KMS-11 (cell line): ENCODE measurements around the gene BRINP2.

Experiments
- H2AFZ ChIP-seq: fragments of 200-600 bp; sonication (generic); 2 replicates; pipeline ENCODE4 v1.6.1; 2016; ENCODE audit warnings: antibody characterized with exemption, mixed run types, low read depth
- H3K27ac ChIP-seq: fragments of 200-600 bp; sonication (generic); 2 replicates; pipeline ENCODE4 v1.6.1; 2016; ENCODE audit warnings: mild to moderate bottlenecking, mixed run types
- H3K27me3 ChIP-seq: fragments of 200-600 bp; sonication (generic); 2 replicates; pipeline ENCODE4 v1.6.1; 2017; ENCODE audit warnings: mild to moderate bottlenecking, low read depth, mixed run types, moderate library complexity; ENCODE audit not compliant: insufficient read depth
- H3K36me3 ChIP-seq: fragments of 200-600 bp; sonication (generic); 2 replicates; pipeline ENCODE4 v1.6.1; 2017; ENCODE audit warnings: mild to moderate bottlenecking, mixed run types; ENCODE audit not compliant: insufficient read depth
- H3K4me1 ChIP-seq: fragments of 200-600 bp; sonication (generic); 2 replicates; pipeline ENCODE4 v1.6.1; 2016; ENCODE audit warnings: mild to moderate bottlenecking, low read depth, mixed run types; ENCODE audit not compliant: poor library complexity, severe bottlenecking
- H3K4me2 ChIP-seq: fragments of 200-600 bp; sonication (generic); 2 replicates; pipeline ENCODE4 v1.7.0; 2016; ENCODE audit warnings: mild to moderate bottlenecking, mixed run types
- H3K4me3 ChIP-seq: fragments of 200-600 bp; sonication (generic); IDR thresholded peaks from 2 replicates; pipeline ENCODE4 v1.6.1; 2017; ENCODE audit warnings: low read depth, low read length, mixed read lengths; ENCODE audit not compliant: insufficient read depth
- H3K79me2 ChIP-seq: fragments of 200-600 bp; sonication (generic); 2 replicates; pipeline ENCODE4 v1.6.1; 2016; ENCODE audit warnings: low read depth, mixed run types; ENCODE audit not compliant: insufficient read depth
- H3K9ac ChIP-seq: fragments of 200-600 bp; sonication (generic); 2 replicates; pipeline ENCODE4 v1.6.1; 2016; ENCODE audit warnings: mild to moderate bottlenecking, mixed run types
- H4K20me1 ChIP-seq: fragments of 200-600 bp; sonication (generic); 2 replicates; pipeline ENCODE4 v1.6.1; 2016; ENCODE audit warnings: mild to moderate bottlenecking, mixed run types; ENCODE audit not compliant: insufficient read depth
- TF ChIP-seq, protein P1 (sequence below): fragments of 200-600 bp; sonication (generic); conservative IDR thresholded peaks from 2 replicates; pipeline ENCODE4 v1.6.1; 2017; ENCODE audit warnings: low read depth, mild to moderate bottlenecking, antibody characterized with exemption, low read length, moderate library complexity, mixed read lengths

The BRINP2 gene

DNA sequence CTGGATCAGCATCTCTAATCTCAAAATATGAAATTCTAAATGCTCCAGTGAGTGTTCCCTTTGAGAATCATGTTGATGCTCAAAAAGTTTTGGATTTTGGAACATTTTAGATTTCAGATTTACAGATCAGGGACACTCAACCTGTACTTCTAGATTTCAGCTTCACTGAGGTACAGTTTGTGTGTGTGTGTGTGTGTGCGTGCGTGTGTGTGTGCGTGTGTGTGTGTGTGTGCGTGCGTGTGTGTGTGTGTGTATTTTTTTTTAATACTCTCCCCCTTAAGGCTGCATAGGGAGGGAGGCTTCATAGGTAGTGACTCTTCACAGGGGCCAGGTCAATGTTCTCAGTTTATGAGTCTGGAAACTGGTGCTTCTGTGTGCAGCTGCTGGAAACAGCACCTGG is 77.5 kb downstream of the BRINP2 start:
- no peaks in the 10 kb centered on the region for H3K4me1 ChIP-seq
- no peaks in the 10 kb centered on the region for H3K79me2 ChIP-seq
- H3K27ac ChIP-seq = no peak overlapping the region
- no peak overlapping the region for H3K4me3 ChIP-seq
- TF ChIP-seq, protein P1, sequence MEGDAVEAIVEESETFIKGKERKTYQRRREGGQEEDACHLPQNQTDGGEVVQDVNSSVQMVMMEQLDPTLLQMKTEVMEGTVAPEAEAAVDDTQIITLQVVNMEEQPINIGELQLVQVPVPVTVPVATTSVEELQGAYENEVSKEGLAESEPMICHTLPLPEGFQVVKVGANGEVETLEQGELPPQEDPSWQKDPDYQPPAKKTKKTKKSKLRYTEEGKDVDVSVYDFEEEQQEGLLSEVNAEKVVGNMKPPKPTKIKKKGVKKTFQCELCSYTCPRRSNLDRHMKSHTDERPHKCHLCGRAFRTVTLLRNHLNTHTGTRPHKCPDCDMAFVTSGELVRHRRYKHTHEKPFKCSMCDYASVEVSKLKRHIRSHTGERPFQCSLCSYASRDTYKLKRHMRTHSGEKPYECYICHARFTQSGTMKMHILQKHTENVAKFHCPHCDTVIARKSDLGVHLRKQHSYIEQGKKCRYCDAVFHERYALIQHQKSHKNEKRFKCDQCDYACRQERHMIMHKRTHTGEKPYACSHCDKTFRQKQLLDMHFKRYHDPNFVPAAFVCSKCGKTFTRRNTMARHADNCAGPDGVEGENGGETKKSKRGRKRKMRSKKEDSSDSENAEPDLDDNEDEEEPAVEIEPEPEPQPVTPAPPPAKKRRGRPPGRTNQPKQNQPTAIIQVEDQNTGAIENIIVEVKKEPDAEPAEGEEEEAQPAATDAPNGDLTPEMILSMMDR = no peak
- no peaks in the 10 kb centered on the region for H3K27me3 ChIP-seq
- H3K9ac ChIP-seq = no peak overlapping the region
- no peak overlapping the region for H2AFZ ChIP-seq
- no peak overlapping the region for H3K4me2 ChIP-seq
- H3K36me3 ChIP-seq = no peaks in the 10 kb centered on the region
- no peaks in the 10 kb centered on the region for H4K20me1 ChIP-seq

DNA sequence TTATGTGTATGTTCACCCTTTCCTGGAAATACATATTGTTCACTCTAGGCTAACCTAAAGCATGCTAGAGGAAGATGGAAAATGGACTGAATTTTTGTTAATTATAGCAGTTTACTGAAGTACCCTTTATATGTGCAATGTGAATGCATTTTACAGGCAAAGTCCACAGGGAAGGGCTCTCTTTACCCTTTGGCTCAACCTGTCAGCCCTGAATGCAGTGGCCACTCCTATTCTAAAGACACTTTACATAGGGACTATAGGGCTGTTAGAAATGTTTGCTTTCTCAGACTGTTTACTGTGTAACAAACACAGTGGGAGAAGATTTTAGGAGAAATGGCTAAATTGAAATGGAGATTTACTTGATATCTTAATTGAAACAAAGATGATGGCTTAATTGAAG is 78.5 kb downstream of the BRINP2 start:
- Histone ChIP-seq H3K36me3 (no peaks in the 10 kb centered on the region), H3K4me2 (no peak overlapping the region), H3K79me2 (no peaks in the 10 kb centered on the region), H3K27me3 (no peaks in the 10 kb centered on the region), H3K4me1 (no peaks in the 10 kb centered on the region), H3K27ac (no peak overlapping the region), H3K9ac (no peak overlapping the region), H2AFZ (no peak overlapping the region), H4K20me1 (no peaks in the 10 kb centered on the region), H3K4me3 (no peak overlapping the region)
- TF ChIP-seq, protein P1 = no peak

DNA sequence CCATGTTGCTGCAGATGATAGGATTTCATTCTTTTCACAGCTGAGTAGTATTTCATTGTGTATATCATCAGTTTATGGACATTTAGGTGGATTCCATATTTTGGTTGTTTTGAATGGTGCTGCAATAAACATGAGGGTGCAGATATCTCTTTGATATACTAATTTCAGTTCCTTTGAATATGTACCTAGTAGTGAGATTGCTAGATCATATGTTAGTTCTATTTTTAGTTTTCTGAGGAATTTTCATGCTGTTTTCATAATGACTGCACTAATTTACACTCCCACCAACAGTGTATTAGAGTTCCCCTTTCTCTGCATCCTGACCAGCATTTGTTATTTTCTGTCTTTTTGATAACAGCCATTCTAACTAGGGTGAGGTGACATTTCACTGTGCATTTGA is 82.1 kb downstream of the BRINP2 start:
- no peak overlapping the region for H3K4me3 ChIP-seq
- H3K36me3 ChIP-seq = no peaks in the 10 kb centered on the region
- TF ChIP-seq, protein P1 = no peak
- H3K27ac ChIP-seq = no peak overlapping the region
- no peak overlapping the region for H3K4me2 ChIP-seq
- H3K4me1 ChIP-seq = no peaks in the 10 kb centered on the region
- H3K27me3 ChIP-seq = no peaks in the 10 kb centered on the region
- no peaks in the 10 kb centered on the region for H4K20me1 ChIP-seq
- H3K9ac ChIP-seq = no peak overlapping the region
- H3K79me2 ChIP-seq = no peaks in the 10 kb centered on the region
- no peak overlapping the region for H2AFZ ChIP-seq

DNA sequence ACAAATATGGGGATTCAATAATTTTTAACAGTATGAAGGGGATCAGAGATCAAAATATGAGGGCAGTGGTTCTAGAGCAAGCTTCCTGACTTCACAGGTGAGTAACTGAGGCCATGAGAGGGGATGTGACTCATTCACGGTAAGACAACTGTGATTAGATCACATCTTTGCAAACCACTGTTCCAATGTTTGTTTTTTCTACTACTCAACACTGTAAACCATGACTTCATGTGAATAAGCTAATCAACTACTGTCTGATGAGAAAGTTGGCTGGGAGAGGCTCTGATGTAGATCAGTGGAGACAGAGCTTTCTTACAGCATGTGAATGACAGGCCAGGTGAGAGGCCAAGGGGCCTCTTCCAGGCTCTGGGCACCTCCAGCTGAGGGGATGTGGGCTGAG is 84.7 kb downstream of the BRINP2 start:
- TF ChIP-seq, protein P1 = no peak
- no peaks in the 10 kb centered on the region for H4K20me1 ChIP-seq
- H3K27ac ChIP-seq = no peak overlapping the region
- H3K36me3 ChIP-seq = no peaks in the 10 kb centered on the region
- no peak overlapping the region for H3K4me2 ChIP-seq
- no peak overlapping the region for H3K4me3 ChIP-seq
- H2AFZ ChIP-seq = no peak overlapping the region
- H3K27me3 ChIP-seq = no peaks in the 10 kb centered on the region
- H3K9ac ChIP-seq = no peak overlapping the region
- H3K4me1 ChIP-seq = no peaks in the 10 kb centered on the region
- H3K79me2 ChIP-seq = no peaks in the 10 kb centered on the region
